Measurements from ENCODE around the gene CHCHD2.
"Not testable (repeated sequence)": the region's sequence is repeated elsewhere in the genome, so short reads cannot be mapped to it uniquely, and the experiment has no call there.

Gene CHCHD2

GRCh38 chr7:56083150-56083785, 23.0 kb downstream of the CHCHD2 start:
- DNase-seq (ENCODE audit: low read depth) = no peak

- DNase-seq (ENCODE audit: low read depth) = no peak
Observed at GRCh38 chr7:56081626-56082340, 24.5 kb downstream of the CHCHD2 start.

- not testable (repeated sequence) for DNase-seq (ENCODE audit: low read depth)
Observed at GRCh38 chr7:56080726-56081435, 25.4 kb downstream of the CHCHD2 start.

- DNase-seq (ENCODE audit: low read depth) = peak; percentile 65
Observed at GRCh38 chr7:56079450-56080185, 26.7 kb downstream of the CHCHD2 start.

GRCh38 chr7:56078196-56078595, 28.1 kb downstream of the CHCHD2 start:
- DNase-seq (ENCODE audit: low read depth) = no peak

- no peak for DNase-seq (ENCODE audit: low read depth)
Observed at GRCh38 chr7:56077681-56078080, 28.6 kb downstream of the CHCHD2 start.

GRCh38 chr7:56074371-56074791, 31.9 kb downstream of the CHCHD2 start:
- peak; percentile 70 for DNase-seq (ENCODE audit: low read depth)

- DNase-seq (ENCODE audit: low read depth) = not testable (repeated sequence)
Observed at GRCh38 chr7:56066376-56066775, 39.9 kb downstream of the CHCHD2 start.

- peak; percentile 71 for DNase-seq (ENCODE audit: low read depth)
Observed at GRCh38 chr7:56063882-56064625, 42.2 kb downstream of the CHCHD2 start, which contains the start of gene SUMF2. Gene SUMF2, plus strand, starts transcription at chr7:56064286. Its CDS starts 26 bp downstream, at chr7:56064312.

GRCh38 chr7:56063500-56063881, 42.8 kb downstream of the CHCHD2 start:
- no peak for DNase-seq (ENCODE audit: low read depth)

- no peak for DNase-seq (ENCODE audit: low read depth)
Observed at GRCh38 chr7:56062382-56062781, 43.9 kb downstream of the CHCHD2 start.

GRCh38 chr7:56053993-56054392, 52.3 kb downstream of the CHCHD2 start:
- DNase-seq (ENCODE audit: low read depth) = no peak

GRCh38 chr7:56053379-56053778, 52.9 kb downstream of the CHCHD2 start:
- no peak for DNase-seq (ENCODE audit: low read depth)
